ENCODE measurements around the gene LYL1. TPM values are rescaled to one million over a fixed set of nuclear protein-coding genes. Genes with fewer than 3 reads are reported as not detected.

The LYL1 gene
- total and polyA plus RNA-seq, 2 of the 13 experiments (the other 11 are each of a cell fraction or from before 2014, with no cell fraction given), result 0.75 to 0.92 TPM

- TF ChIP-seq STAT5B (CRISPR knock-in tag; IDR thresholded peaks at IDR 0.05) (no peak), LBX2 (CRISPR knock-in tag; IDR thresholded peaks at IDR 0.05; ENCODE audit: borderline replicate concordance) (no peak), ZNF296 (CRISPR knock-in tag; conservative IDR thresholded peaks at IDR 0.05) (no peak), MIXL1 (CRISPR knock-in tag; IDR thresholded peaks at IDR 0.05) (peak; percentile 82; the same call in 1 of the 2 replicates), GABPA (IDR thresholded peaks at IDR 0.05; ENCODE audit: low read depth, low read length) (no peak), GABPA (CRISPR knock-in tag; IDR thresholded peaks at IDR 0.05; ENCODE audit: low read depth) (peak; percentile 74), LCORL (IDR thresholded peaks at IDR 0.05) (no peak), LCORL (CRISPR knock-in tag; IDR thresholded peaks at IDR 0.05) (no peak), TEF (CRISPR knock-in tag; IDR thresholded peaks at IDR 0.05) (no peak), MEF2D (CRISPR knock-in tag; IDR thresholded peaks at IDR 0.05) (no peak), SOX13 (IDR thresholded peaks at IDR 0.05) (no peak), SOX13 (CRISPR knock-in tag; conservative IDR thresholded peaks at IDR 0.05 in 1 of 2, IDR thresholded peaks at IDR 0.05 in 1 of 2) (no peak; a peak in 1 of 4 replicates), ZNF674 (CRISPR knock-in tag; IDR thresholded peaks at IDR 0.05; ENCODE audit: low read depth) (no peak), BATF2 (CRISPR knock-in tag; IDR thresholded peaks at IDR 0.05) (no peak), ZFP82 (CRISPR knock-in tag; IDR thresholded peaks at IDR 0.05; ENCODE audit: borderline replicate concordance) (peak; percentile 71; the same call in 1 of the 2 replicates), ARNTL (CRISPR knock-in tag; IDR thresholded peaks at IDR 0.05) (no peak), ZBTB40 (IDR thresholded peaks at IDR 0.05) (no peak), ZBTB40 (CRISPR knock-in tag; IDR thresholded peaks at IDR 0.05) (0 out of 2 replicates have a peak, but pooled peaks have one; percentile 51), ZNF382 (CRISPR knock-in tag; IDR thresholded peaks at IDR 0.05; ENCODE audit: borderline replicate concordance) (no peak)
Measured at GRCh38 chr19:13116282-13117175, 13.9 kb upstream of the LYL1 start, which contains the start of gene TRMT1 (continued).
